K562 (cell line): ENCODE data around the gene SCN4A. TPM values are rescaled to one million over a fixed set of nuclear protein-coding genes. Genes with fewer than 3 reads are reported as not detected.

Source experiments
- CHD7 ChIP-seq: fragments of 200-600 bp; sonication (generic); IDR thresholded peaks from one replicate; pipeline ENCODE4 v1.6.1; 2012; ENCODE audit warnings: mild to moderate bottlenecking, low read depth, low read length, inconsistent platforms
- CTCFL ChIP-seq: IDR thresholded peaks from 2 replicates; pipeline ENCODE4 v1.6.1; 2011; ENCODE audit warnings: borderline replicate concordance, low read depth, mild to moderate bottlenecking, moderate library complexity, low read length; ENCODE audit not compliant: insufficient read depth, poor library complexity, severe bottlenecking
- E2F8 ChIP-seq: fragments of 450-650 bp; IDR thresholded peaks from 2 replicates; pipeline ENCODE4 v1.7.1; 2018; ENCODE audit warnings: mild to moderate bottlenecking, low read depth; ENCODE audit not compliant: partially characterized antibody
- GABPB1 ChIP-seq: sonication (generic); formaldehyde crosslinking; IDR thresholded peaks from 2 replicates; pipeline ENCODE4 v1.8.0; 2022; ENCODE audit warnings: mild to moderate bottlenecking, missing genetic modification reagents
- RNF219 ChIP-seq: fragments of 250-450 bp; sonication (Bioruptor Pico); IDR thresholded peaks from 2 replicates; pipeline ENCODE4 v1.5.0; 2022; ENCODE audit warnings: mild to moderate bottlenecking
- polyA plus RNA-seq, 8 experiments: library from polyadenylated mRNA; depleted of rRNA in 4 of 8; stranded (reverse) in 5 of 8; unstranded in 3 of 8; fragments of >200 nt; fragmentation: Nextera tagmentation in 2 of 8; fragmentation: Illumina TruSeq in 1 of 8; extraction: Ambion mirVana in 2 of 8; extraction: Trizol in 1 of 8; gene quantifications; 2 replicates each; pipeline versions ENCODE4 v1.2.1 to v1.2.3, GENCODE V29; 2011 to 2014; ENCODE audit warnings: inconsistent platforms in 1 of 8, missing spikeins in 1 of 8
- total RNA-seq, 7 experiments: library from RNA; depleted of rRNA in 6 of 7; stranded (reverse); fragments of >200 nt in 6 of 7; fragmentation: Illumina TruSeq in 2 of 7; extraction: Trizol in 2 of 7; gene quantifications; 2 replicates each; pipeline versions ENCODE4 v1.2.1 to v1.2.3, GENCODE V29; 2011 to 2021; ENCODE audit warnings: low replicate concordance in 1 of 7

SCN4A gene
- total and polyA plus RNA-seq, 9 of the 15 experiments (the other 6 are each of a cell fraction or from before 2014, with no cell fraction given): 0.29 to 2.6 (median 1.4) TPM

GRCh38 chr17:64006361-64007088, 33.8 kb upstream of the SCN4A start (continued):
- TF ChIP-seq CHD7 (no peak), E2F8 (no peak), CTCFL (no peak), RNF219 (CRISPR knock-in tag) (no peak), GABPB1 (CRISPR knock-in tag) (no peak)
